SIG-M5 (cell line): ENCODE data around the gene ADH5.
"Not testable (repeated sequence)": the region's sequence is repeated elsewhere in the genome, so short reads cannot be mapped to it uniquely, and the experiment has no call there.

Source experiments
- DNase-seq: peaks from one replicate; lab custom pipeline; 2025; lab: John Stamatoyannopoulos, UW

ADH5 gene

DNA sequence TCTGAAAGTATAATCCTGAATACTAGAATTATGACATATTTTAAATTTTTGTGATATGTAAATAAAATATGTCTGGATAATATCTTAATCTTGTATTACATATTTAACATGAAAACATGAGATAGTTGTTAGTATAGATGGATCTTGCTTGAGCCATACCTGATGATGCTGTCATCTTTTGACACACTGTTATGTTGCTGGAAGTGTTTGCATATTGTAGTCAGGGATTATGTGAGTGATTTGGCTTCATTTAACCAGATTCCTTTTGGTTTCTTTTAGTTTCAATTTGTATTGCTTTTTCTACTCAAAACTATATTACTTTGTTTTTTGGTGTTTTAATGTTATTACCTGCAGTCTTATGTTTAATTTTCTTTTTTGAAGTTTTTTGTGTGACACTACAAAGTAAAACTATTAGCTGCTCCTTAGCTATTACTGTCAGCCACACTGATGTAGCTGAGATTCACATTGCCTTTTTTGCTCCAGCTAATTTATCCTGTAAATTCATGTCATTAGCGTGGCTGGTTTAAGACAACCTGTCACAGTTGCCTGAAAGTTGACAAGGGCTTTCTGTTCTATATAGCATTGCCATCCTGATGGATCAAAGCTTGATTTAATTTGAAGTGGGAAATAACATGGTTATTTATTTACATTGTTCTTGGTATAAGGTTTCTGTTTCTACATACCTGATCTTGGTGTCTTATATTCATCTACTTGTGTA is 59.4 kb downstream of the ADH5 start:
- no peak for DNase-seq

GRCh38 chr4:99028187-99028586 is 60.4 kb downstream of the ADH5 start:
- DNase-seq: no peak

DNA sequence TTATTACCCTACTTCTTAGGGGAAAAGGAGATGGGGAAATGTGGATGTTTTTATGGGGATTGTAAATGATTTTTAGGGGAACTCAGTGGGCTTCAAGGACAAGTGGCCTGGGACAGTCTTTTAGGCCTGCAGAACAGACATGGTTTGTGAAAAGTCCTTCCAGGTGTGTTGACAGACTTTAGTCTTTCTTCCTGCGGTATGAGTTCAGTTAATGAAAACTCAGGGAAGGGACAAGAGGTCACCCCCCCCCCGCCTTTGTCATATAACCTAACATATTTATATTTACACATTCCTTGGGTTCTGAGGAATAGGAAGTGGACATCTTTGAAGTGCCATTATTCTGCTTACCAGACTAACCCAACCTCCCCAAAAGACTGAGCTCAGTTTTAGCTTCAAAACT is 61.3 kb downstream of the ADH5 start:
- DNase-seq: no peak

DNA sequence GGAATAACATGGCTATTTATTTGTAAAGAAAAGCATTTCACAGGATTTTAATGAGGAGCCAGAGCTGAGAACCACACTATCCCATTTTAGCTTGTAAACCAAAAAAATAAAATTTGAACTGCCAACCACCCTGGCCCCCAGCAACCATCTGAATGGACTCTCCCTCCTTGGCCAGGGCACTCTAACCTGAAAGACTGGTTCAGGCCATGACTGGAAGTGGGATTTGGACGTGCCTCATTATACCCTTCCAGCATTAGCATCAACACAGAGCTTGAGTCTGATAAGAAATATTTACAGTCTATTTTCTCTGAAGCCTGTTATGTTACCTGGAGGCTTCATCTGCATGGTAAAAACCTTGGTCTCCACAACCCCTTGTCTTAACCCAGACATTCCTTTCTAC is 63.1 kb downstream of the ADH5 start:
- no peak for DNase-seq

GRCh38 chr4:99024481-99025275 is 63.9 kb downstream of the ADH5 start:
- no peak for DNase-seq

DNA sequence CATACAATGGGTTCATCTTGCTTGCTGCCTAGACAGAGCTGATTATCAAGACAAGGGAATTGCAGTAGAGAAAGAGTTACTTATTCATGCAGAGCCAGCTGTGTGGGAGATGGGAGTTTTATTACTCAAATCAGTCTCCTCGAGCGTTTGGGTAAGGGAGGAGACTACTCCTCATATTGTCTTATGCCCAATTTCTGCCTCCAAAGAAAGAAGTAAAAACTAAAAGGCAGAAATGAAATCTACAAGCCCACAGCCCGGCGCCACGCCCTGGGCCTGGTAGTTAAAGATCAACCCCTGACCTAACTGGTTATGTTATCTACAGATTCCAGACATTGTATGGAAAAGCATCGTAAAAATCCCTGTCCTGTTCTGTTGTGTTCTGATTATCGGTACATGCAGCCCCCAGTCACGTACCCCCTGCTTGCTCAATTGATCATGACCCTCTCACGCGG is 64.8 kb downstream of the ADH5 start:
- DNase-seq: not testable (repeated sequence)

- DNase-seq: no peak
Measured at GRCh38 chr4:99022566-99022965, 66.0 kb downstream of the ADH5 start.

DNA sequence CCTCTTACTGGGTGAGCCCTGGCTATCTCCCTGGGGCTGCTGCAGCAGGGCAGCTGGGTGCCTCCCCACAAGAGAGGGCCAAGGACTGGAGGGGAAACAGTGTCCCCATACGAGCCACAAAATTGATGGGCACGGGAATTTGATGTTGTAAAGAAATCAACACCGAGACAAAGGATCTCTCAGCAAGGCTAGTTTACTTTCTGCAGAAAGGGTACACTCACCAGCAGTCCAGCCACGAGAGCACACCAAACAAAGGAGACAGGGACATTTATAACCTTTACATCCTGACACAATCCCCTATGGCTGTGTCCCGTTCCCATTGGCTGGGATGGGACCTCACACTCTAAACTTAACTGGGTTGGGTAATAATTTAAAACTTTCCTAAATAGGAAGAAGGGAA is 67.2 kb downstream of the ADH5 start:
- DNase-seq: no peak
